HG03196 (cell line): Measurements from ENCODE around the gene TSPYL4.
"Not testable (repeated sequence)": the region's sequence is repeated elsewhere in the genome, so short reads cannot be mapped to it uniquely, and the experiment has no call there.

Source experiments
- ATAC-seq: cut with Tn5 transposase; IDR thresholded peaks from one replicate; pipeline ENCODE4 v1.9.1; 2021; ENCODE audit not compliant: unreplicated experiment

The TSPYL4 gene

DNA sequence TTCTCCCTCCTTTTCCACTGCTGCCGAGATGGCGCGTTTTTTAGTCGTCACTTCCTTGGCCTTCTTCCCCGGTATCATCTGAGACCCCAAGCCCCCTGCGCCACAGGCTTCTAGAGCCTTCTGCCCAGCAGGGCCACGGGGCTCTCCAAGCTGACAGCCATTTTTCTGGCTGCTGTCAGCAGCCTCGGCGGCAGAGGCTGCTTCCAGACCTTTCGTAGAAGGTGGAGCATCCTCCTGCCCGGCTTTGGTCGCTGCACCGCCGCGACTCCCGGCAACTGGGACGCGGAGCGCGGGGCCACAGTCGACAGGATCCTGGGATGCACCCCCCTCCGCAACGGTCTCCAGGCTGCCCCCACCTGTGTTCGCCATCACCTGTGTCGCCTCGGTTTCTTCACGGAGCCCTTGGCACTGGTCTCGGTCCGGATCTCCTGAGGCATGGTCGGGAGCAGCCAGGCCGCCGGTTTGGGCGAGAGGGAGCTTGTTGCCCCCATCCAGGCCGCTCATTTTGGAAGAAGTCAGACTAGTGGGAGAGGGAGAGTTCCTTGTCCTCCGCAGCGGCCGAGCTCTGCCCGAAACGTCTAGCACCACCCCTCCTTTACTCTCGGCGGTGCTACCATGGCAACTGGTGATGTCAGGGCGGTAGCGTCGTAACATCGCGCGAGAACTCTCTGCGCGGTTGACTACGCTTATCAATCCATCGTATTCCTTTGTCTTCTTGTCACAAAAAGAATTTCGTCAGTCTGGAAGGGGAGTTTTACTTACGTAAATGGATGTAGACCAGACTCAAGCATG lies at the start of gene TSPYL4:
Gene TSPYL4 (minus strand): TSS at position 571 of the 792 bp plus-strand sequence. CDS start 67 bp downstream, at position 504.
- peak; percentile 100 for ATAC-seq

DNA sequence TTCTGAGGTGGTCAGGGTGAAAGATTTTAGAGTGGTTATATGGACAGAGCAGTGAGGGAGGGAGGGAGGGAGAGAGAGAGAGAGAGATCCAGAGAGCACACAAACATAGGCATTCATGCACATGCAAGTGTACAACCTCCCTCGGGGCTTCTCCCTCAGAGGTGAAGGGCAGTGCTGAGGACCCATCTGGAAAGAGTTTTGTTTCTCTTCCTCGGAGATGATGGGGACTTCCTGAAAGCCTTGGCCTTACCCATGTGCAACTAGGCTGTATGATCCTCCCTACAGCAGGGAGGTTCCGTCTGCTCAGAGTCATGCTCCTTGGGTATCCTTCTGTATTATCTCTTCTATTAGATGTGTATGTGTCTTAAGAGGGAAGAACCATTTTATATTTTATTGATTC lies 47.2 kb upstream of the TSPYL4 start:
- no peak for ATAC-seq

DNA sequence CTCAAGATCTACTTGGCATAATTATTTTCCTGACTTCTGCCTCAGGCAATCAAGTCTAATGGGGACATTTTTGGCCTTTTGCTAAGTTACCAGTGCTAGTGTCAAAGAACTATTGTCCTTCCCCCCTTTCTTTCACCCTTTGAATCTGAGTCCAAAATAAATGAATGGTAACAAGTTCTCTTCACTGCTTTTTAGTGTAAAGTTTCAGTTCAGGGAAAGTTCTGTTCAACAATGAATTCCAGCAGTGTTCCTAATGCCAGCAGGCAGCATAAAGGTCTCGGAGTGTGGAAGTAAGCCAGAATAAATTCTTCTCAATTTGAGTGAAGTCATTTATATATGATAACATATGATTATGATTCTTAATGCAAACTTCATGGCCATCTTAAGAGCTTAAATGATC lies 46.7 kb upstream of the TSPYL4 start:
- no peak for ATAC-seq

DNA sequence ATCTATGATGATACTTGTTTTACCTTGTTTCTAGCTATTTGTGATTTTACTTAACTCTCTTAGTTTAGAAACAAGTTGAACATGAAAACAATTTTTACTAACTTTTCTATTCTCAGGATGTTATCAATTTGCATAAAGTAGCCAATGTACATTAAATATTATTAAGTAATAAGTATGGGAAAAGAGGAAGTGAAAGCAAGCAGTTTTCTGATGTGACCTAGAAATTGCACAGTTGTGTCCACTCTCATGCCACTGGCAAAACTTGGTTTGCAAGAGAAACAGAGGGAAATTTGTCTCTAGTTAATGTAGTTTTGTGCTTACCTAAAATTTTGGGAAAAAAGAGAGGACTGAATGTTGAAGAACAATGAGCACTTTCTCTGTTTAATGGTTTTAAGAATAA lies 45.1 kb upstream of the TSPYL4 start:
- ATAC-seq, result no peak

DNA sequence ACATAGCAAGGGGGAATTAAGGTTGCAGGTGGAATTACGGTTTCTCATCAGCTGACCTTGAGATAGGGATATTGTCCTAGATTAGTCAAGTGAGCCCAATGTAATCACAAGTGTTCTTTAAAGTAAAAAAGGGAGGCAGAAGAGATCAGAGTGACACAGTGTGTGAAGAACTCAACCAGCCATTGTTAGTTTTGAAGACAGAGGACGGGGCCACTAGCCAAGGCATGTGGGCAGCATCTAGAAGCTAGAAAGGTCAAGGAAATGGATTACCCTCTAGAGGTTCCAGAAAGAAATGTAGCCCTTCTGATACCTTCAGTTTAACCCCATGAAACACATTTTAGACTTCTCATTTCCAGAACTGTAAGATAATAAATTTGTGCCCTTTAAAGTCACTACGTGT lies 44.4 kb upstream of the TSPYL4 start:
- ATAC-seq, result no peak

DNA sequence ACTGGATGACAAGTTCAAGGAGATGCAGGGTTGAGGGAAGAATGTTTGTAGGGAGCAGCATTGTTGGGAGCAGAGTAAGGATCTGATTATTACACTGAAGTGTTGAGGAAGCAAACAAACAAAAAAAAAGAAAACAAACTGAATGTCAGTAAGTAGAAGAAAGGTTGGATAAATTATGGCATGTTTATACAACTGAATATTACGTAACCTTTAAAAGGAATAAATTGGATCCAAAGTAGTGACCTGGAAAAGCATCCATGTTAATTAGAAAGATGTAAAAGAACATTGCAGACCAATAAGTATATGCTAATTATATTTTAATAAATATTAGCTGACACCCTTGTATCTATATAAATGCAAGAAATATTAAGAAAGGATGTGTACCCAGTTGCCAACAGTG lies 38.7 kb upstream of the TSPYL4 start:
- no peak for ATAC-seq

DNA sequence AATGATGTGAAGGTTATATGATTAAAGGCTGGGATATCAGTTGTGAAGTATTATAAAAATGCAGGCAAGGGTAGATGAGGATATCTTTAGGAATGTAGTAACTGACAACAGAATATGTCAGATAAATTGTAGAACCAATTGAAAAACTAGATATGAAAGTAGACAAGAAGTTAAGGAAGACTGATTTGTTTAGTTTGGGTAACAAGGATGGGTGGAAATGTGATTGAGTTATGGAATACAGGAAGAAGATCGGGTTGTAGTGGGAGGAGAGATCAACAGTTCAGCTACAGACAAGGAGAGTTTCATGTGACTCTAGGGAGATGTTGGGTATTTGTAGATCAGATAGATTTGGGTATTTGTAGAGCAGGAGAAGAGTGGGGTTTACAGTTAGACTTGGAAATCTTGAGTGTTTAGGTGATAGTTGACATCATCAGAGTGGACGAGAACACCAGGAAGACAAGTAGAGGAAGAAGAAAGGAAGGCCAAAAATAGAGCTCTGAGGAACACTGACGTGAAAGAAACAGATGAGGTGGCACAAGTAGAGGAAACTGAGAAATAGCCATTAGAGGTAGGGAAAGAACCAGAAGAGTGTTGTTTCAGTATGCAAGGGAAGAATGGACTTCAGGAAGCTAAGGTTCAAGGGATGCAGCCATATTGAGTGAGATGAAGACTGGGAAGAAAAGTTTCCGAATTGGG lies 38.0 kb upstream of the TSPYL4 start:
- no peak for ATAC-seq

DNA sequence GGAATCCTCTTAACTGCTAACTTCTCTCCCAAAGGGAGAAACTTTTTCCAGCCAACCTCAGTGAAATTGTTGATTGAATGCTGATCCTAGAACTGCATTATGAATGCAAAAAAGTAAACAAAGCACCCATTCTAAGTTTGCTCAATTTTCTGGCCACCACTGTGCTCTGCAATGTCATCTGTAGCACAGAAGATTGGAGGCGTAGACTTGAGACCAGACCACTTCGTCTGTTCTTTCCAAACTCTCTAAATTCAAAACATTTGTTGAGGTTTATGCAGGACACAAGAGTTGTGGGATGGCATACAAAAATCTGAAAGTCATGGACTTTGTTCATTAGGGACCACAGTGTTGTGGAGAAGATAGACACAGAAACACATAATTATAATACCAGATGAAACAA lies 36.9 kb upstream of the TSPYL4 start:
- no peak for ATAC-seq

DNA sequence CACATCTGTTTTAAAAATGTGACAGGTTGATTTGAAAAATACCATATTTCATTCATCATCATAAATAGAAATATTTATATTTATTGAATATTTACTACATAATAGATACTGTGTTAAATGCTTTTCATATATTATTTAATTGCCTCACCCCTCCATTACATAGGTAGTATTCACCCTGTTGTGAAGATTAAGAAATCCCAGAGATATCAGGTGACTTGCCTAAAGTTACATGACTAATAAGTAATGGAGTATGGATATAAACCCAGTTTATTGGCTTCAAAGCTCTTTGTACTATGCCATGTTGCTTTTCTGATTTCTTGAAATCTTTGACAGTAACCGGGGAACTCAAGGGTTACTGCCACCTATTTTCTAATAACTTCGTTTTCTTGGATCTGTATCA lies 36.0 kb upstream of the TSPYL4 start:
- no peak for ATAC-seq

DNA sequence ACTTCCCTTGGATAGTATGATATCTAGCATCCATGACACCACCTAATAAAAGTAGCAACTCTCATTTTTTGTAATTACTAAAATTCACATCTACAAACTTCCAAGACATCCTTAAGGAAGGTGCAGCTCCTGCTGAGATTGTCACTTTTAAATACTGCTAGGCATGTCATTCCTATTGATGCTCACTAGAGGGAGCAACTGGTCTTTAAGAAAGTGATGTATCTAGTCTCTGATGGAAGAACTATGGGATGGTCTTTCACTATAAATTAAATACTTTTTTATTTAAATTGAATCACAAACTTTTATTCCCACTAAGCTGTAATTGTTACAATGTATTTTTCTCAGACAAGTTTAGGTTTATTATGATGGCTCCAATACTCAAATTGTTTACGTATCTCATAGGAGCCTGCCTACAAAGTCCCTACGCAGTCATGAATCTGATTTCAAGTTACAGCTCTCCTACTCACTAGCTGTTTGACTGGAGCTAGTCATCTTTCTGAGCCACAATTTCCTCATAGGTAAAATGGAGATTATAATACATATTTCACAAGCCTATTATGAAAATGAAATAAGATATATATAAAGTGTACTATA lies 33.9 kb upstream of the TSPYL4 start:
- no peak for ATAC-seq

DNA sequence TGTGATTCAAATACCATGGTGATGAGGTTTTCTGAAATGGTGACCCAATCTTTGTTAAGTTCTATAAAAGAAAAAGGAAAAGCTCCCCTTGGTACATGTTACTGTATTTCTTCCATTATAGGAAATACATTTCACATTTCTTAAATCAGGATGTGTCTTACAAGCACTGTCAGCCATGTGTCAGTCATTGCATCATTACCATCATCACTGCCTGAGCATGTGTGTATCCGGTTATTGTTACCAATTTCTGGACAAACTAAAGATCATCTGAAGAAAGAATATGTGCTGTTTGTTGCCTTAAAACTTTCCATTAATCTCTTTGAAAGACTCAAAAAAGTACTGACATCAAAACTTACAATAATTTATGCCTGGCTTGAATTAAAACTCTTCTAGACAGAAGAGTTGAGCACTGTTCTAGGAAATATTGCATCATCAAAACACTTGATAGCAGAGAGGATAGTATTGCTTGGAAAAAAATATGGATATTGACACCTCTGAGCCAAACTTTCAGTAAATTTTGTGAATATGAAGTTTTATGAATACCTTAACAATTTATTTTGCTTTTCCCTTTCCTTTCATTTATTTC lies 33.0 kb upstream of the TSPYL4 start:
- ATAC-seq, result no peak

DNA sequence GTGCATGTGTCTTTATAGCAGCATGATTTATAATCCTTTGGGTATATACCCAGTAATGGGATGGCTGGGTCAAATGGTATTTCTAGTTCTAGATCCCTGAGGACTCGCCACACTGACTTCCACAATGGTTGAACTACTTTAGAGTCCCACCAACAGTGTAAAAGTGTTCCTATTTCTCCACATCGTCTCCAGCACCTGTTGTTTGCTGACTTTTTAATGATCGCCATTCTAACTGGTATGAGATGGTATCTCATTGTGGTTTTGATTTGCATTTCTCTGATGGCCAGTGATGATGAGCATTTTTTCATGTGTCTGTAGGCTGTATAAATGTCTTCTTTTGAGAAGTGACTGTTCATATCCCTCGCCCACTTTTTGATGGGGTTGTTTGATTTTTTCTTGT lies 31.1 kb upstream of the TSPYL4 start:
- not testable (repeated sequence) for ATAC-seq

DNA sequence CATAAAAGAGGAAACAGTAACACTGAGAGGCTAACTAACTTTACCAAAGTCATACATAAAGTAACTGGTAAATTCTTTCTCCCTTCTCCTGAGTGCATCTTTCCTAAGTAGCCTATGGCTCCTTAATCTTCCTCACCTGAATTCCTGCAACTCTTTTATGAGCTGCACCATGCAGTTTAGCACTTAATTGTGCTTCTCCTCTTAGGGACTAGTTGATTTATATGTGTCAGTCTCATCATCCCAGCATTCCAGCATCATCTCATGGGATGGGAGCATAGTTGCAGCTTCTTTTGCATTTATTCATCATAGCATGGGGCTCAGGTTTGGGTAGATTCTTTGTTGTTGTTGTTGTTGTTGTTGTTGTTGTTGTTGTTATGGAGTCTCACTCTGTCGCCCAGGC lies 29.3 kb upstream of the TSPYL4 start:
- ATAC-seq, result no peak

DNA sequence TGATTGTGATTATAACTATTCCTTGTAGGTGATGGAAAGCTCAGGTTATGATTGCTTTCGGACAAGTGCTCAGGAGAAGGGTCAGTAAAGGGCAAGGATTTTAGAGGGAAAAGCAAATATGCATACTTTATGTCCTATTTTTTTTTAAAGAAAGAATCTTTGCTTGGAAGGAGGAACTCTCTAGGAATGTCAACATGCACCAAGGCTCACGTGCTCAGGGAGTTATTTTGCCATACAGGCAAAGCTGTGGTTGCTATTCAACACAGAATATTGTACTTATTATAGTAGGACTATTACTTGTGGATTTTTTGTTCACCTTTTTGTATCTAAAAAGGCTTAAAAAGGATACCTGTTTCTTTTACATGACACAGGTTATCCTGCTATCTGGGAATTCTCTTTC lies 28.8 kb upstream of the TSPYL4 start:
- no peak for ATAC-seq

DNA sequence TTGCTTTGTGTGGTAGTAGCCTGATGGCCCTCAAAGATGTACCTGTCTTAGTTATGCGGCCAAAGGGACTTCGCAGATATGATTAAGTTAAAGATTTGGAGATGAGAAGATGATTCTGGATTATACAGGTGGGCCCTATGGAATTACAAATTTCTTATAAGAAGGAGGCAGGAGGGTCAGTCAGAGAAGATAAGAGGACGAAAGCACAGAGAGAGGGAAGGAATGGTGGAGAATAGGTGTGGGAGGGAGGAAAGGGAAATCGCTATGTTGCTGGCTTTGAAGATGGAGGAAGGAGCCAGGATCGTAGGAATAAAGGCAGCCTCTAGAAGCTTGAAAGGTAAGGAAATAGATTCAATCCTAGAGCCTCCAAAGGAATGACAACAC lies 27.1 kb upstream of the TSPYL4 start:
- ATAC-seq, result no peak

DNA sequence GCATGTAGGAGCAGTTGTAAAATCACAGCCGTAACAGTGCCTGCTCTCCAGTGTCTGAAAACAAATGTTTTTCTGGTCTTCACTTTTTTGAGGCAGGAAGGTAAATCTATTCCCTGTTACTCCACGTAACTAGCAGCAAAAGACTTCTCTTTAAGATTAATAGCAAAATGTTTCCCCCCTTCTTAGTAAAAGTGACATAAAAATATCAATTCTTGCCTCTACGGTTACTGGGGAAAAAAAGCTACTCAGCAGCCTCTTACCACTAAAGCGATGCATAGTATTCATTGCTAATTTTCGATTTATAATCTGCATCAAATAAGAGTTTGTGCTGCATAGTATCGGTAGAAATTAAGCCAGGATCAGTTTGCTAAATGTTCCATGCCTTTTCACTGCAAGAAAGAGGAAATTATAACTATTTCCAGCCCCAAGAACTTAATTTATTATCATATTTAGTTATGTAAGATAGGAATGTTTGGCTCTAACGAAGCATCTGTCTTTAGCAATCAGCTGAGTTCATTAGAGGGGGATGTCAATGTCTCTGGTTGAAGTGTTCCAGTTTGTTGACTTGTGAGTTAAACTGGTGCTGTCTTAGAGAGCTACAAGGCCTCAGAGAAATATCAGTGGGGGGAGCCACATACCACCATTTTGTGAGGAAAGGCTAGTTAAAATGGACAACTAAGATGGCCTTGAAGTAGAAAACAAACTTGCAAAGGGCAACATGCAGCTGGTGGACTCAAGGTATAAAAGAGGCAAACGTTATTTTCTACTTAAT lies 26.5 kb upstream of the TSPYL4 start:
- no peak for ATAC-seq

DNA sequence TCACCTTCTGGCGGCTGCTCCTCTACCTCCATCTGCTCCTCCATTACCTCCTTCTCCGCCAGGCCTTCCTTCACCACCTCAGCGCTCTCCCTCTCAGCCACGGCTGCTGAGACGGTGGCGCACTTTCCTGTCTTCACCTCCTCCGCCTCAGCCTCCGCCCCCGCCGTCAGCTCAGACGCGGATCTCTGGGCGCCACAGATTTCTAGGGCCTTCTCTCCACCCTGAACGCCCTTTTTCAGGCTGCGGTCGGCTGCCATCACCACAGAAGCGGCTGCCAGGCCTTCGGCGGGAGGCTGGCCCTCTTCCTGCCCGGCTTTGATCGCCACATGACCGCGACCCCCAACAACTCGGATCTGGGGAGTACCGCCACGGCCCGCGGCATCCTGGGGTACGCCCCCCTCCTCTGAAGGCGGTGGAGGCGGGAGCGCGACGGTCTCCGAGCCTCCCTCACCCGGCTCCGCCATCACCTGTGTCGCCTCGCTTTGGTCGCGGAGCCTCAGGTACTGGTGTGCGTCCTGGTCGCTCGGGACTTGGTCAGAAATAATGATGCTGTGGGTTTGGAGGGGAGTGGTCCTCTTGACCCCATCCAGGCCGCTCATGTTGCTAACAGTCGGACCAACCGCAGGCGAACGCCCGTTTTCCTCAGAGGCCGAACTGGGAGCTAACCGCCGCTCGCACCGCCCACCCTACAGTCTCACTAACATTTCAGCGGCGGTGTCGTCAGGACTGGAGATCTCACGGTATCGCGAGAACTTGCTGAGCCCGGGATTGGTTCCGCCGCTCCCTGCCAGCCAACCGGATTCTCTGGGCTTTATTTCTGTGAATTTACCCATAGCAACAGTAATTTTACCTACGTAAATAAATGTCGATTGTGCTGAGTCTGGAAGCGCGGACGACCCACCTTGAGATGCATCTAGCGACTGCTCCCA lies 25.6 kb upstream of the TSPYL4 start, which contains the start of gene TSPYL1:
Gene TSPYL1 (minus strand): TSS at position 699 of the 929 bp plus-strand sequence. CDS start 100 bp downstream, at position 599.
- peak; percentile 97 for ATAC-seq

DNA sequence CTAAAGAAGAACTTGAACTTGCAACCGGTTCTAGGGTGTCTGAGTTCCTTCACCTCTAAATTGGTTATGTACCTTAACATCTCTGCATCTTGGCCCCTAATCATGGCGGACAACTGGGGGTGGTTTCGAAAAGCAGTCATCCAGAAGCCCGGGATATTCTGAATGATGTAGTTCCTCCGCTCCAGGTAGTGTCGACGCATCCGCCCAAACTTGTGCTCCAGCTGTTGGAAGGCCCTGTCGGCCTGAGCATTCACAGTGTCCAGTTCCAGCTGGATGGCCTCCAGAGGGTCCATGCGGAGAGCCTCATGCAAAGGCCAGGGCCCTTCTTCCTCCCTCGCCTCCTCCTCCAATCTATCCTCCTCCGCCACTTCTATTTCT lies 25.0 kb upstream of the TSPYL4 start:
- ATAC-seq, result peak; percentile 5

DNA sequence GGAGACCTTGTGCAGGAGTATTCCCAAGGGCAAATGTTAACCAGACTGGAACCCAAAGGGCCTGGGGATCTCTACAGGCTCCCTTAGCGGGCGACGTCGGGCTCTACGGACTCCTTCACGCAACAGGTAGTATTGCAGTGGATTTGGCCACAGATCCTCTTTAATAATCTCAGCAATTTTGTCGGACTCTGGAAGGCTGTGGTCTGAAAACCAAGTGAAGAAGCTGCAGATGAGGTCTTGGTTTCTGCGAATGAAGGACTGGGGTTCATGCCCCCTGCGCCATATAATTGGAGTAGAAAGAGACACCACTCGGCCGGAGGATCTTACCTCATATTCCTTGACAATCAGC lies 24.6 kb upstream of the TSPYL4 start:
- ATAC-seq, result no peak

DNA sequence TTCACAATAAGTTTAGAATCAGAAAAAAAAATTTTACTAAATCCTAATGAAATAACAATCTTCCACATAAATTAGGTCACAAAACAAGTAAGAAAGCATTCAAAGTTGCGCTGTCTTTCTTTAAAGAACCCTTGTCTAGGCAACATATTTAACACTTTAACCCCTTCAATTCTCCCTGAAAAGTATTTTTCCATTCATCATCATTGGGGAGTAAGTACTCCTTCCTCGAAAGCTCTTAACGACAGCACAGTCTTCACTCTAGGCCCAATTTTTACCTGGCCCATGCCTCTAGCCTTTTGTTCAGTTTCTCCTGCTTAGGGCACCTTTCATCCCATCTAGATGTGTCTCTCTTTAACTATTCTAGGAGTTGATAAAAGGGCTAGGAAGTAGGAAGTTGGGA lies 23.2 kb upstream of the TSPYL4 start:
- no peak for ATAC-seq
